T-helper 17 cell (primary cell): ENCODE results near the gene ANKLE1. TPM values are rescaled to one million over a fixed set of nuclear protein-coding genes. Genes with fewer than 3 reads are reported as not detected.

Experiments used
- ATAC-seq: fragments of 150-1000 bp; cut with Tn5 transposase; 2 replicates; pipeline ENCODE4 v1.10.0; 2021; ENCODE audit warnings: mild to moderate bottlenecking, moderate library complexity
- DNase-seq, 3 donors: peaks; one replicate each; pipeline versions ENCODE4 v3.0.0 to v3.0.0-alpha.2; 2020 to 2021
- H3K9me3 ChIP-seq: one replicate; pipeline ENCODE4 v1.7.0; 2013; ENCODE audit warnings: low read length, mild to moderate bottlenecking; ENCODE audit not compliant: control insufficient read depth, poor library complexity, severe bottlenecking
- H3K27ac Mint-ChIP-seq: one replicate; pipeline ENCODE4 v1.8.0; 2022; ENCODE audit warnings: mild to moderate bottlenecking, moderate library complexity, mixed read lengths
- H3K27me3 Mint-ChIP-seq: one replicate; pipeline ENCODE4 v1.8.0; 2022; ENCODE audit warnings: mixed read lengths
- H3K36me3 Mint-ChIP-seq: one replicate; pipeline ENCODE4 v1.8.0; 2022; ENCODE audit warnings: low read depth, mixed read lengths
- H3K4me1 Mint-ChIP-seq: one replicate; pipeline ENCODE4 v1.8.0; 2022; ENCODE audit warnings: mild to moderate bottlenecking, mixed read lengths
- H3K4me3 Mint-ChIP-seq: one replicate; pipeline ENCODE4 v1.8.0; 2022; ENCODE audit warnings: mild to moderate bottlenecking, moderate library complexity, mixed read lengths
- total RNA-seq, 4 donors: library from RNA in 2 of 4; stranded (reverse) in 2 of 4; gene quantifications; one replicate each; pipeline ENCODE4 v1.2.3 and lab custom pipeline; 2022 to 2026

ANKLE1 gene
- total RNA-seq, 2 donors from 2014 or later: 1.4 to 2.0 TPM

GRCh38 chr19:17243211-17243829 is 38.4 kb upstream of the ANKLE1 start:
- no peak for ATAC-seq
- H3K27ac Mint-ChIP-seq: no peak overlapping the region
- peak overlapping the region; percentile 60 for H3K4me3 Mint-ChIP-seq

GRCh38 chr19:17243830-17244617 is 37.7 kb upstream of the ANKLE1 start:
- peaks cover 17% of the 10 kb centered on the region for H3K4me1 Mint-ChIP-seq
- H3K27ac Mint-ChIP-seq: no peak overlapping the region
- ATAC-seq (no peak), DNase-seq (no peak)
- no peaks in the 10 kb centered on the region for H3K36me3 Mint-ChIP-seq
- no peaks in the 10 kb centered on the region for H3K9me3 ChIP-seq
- H3K27me3 Mint-ChIP-seq: no peaks in the 10 kb centered on the region
- H3K4me3 Mint-ChIP-seq: peak overlapping the region; percentile 60

More at GRCh38 chr19:17243211-17243829, 38.4 kb upstream of the ANKLE1 start:
- Mint-ChIP-seq H3K27me3 (no peaks in the 10 kb centered on the region), H3K36me3 (no peaks in the 10 kb centered on the region), H3K4me1 (peaks cover 17% of the 10 kb centered on the region)
- DNase-seq: no peak
- H3K9me3 ChIP-seq: no peaks in the 10 kb centered on the region

GRCh38 chr19:17244618-17245534 is 36.8 kb upstream of the ANKLE1 start:
- no peaks in the 10 kb centered on the region for H3K27me3 Mint-ChIP-seq
- DNase-seq (no peak), ATAC-seq (no peak)
- H3K36me3 Mint-ChIP-seq: no peaks in the 10 kb centered on the region
- peak overlapping the region; percentile 60 for H3K4me3 Mint-ChIP-seq
- H3K4me1 Mint-ChIP-seq: peaks cover 17% of the 10 kb centered on the region
- H3K27ac Mint-ChIP-seq: no peak overlapping the region
- H3K9me3 ChIP-seq: no peaks in the 10 kb centered on the region

GRCh38 chr19:17245535-17245984 is 36.1 kb upstream of the ANKLE1 start, which contains the start of gene NR2F6:
TSS of gene NR2F6 (minus strand) at chr19:17245919. CDS start at chr19:17245220, 699 bp downstream.
- ATAC-seq: peak; percentile 12
- peak within 1 kb of the TSS; percentile 90 for H3K4me3 Mint-ChIP-seq
- H3K27me3 Mint-ChIP-seq: no peaks in the 10 kb centered on the region
- DNase-seq: peak in 1 of 3 donors; percentile 28
- no peaks in the 10 kb centered on the region for H3K9me3 ChIP-seq
- peaks cover 17% of the 10 kb centered on the region for H3K4me1 Mint-ChIP-seq
- no peaks in the 10 kb centered on the region for H3K36me3 Mint-ChIP-seq
- peak within 1 kb of the TSS; percentile 21 for H3K27ac Mint-ChIP-seq

GRCh38 chr19:17246681-17247425 is 34.8 kb upstream of the ANKLE1 start:
- no peaks in the 10 kb centered on the region for H3K9me3 ChIP-seq
- Mint-ChIP-seq H3K27ac (no peak overlapping the region), H3K36me3 (no peaks in the 10 kb centered on the region), H3K27me3 (no peaks in the 10 kb centered on the region), H3K4me1 (peaks cover 14% of the 10 kb centered on the region), H3K4me3 (peak overlapping the region; percentile 90)
- ATAC-seq: no peak
- no peak for DNase-seq

GRCh38 chr19:17248011-17248776 is 33.5 kb upstream of the ANKLE1 start:
- DNase-seq: no peak
- Mint-ChIP-seq H3K4me3 (peak overlapping the region; percentile 53), H3K27ac (no peak overlapping the region), H3K36me3 (no peaks in the 10 kb centered on the region), H3K4me1 (peaks cover 11% of the 10 kb centered on the region), H3K27me3 (no peaks in the 10 kb centered on the region)
- H3K9me3 ChIP-seq: no peaks in the 10 kb centered on the region
- no peak for ATAC-seq

- no peaks in the 10 kb centered on the region for H3K9me3 ChIP-seq
- Mint-ChIP-seq H3K4me1 (peaks cover 11% of the 10 kb centered on the region), H3K27ac (no peak overlapping the region), H3K27me3 (no peaks in the 10 kb centered on the region), H3K4me3 (no peak overlapping the region), H3K36me3 (no peaks in the 10 kb centered on the region)
- no peak for ATAC-seq
- DNase-seq: no peak
Observed at GRCh38 chr19:17249887-17250548, 31.7 kb upstream of the ANKLE1 start.

- no peak for DNase-seq
- Mint-ChIP-seq H3K36me3 (no peaks in the 10 kb centered on the region), H3K27me3 (no peaks in the 10 kb centered on the region), H3K4me3 (no peak overlapping the region), H3K4me1 (no peaks in the 10 kb centered on the region), H3K27ac (no peak overlapping the region)
- ATAC-seq: no peak
- no peaks in the 10 kb centered on the region for H3K9me3 ChIP-seq
Observed at GRCh38 chr19:17254636-17255035, 27.1 kb upstream of the ANKLE1 start.

GRCh38 chr19:17255150-17255621 is 26.5 kb upstream of the ANKLE1 start:
- Mint-ChIP-seq H3K4me3 (no peak overlapping the region), H3K36me3 (no peaks in the 10 kb centered on the region), H3K27me3 (no peaks in the 10 kb centered on the region), H3K27ac (no peak overlapping the region), H3K4me1 (no peaks in the 10 kb centered on the region)
- ATAC-seq: no peak
- no peak for DNase-seq
- H3K9me3 ChIP-seq: no peaks in the 10 kb centered on the region

- Mint-ChIP-seq H3K4me1 (peaks cover 6% of the 10 kb centered on the region), H3K4me3 (no peak overlapping the region), H3K27me3 (no peaks in the 10 kb centered on the region), H3K27ac (no peak overlapping the region), H3K36me3 (peaks cover 2% of the 10 kb centered on the region)
- ATAC-seq (no peak), DNase-seq (no peak)
- no peaks in the 10 kb centered on the region for H3K9me3 ChIP-seq
Observed at GRCh38 chr19:17256130-17256529, 25.6 kb upstream of the ANKLE1 start.

GRCh38 chr19:17259118-17259780 is 22.5 kb upstream of the ANKLE1 start:
- Mint-ChIP-seq H3K4me3 (no peak overlapping the region), H3K36me3 (peaks cover 2% of the 10 kb centered on the region), H3K27ac (no peak overlapping the region), H3K27me3 (no peaks in the 10 kb centered on the region), H3K4me1 (peaks cover 9% of the 10 kb centered on the region)
- ATAC-seq: no peak
- no peaks in the 10 kb centered on the region for H3K9me3 ChIP-seq
- DNase-seq: no peak
